Measurements from ENCODE around the gene PLXNA3.

The PLXNA3 gene

GRCh38 chrX:154458116-154458953 is at the start of gene PLXNA3:
TSS of gene PLXNA3 (plus strand) at chrX:154458281. CDS start at chrX:154460184, 1,903 bp downstream.
- no peak for DNase-seq (ENCODE audit: low spot score)

DNA sequence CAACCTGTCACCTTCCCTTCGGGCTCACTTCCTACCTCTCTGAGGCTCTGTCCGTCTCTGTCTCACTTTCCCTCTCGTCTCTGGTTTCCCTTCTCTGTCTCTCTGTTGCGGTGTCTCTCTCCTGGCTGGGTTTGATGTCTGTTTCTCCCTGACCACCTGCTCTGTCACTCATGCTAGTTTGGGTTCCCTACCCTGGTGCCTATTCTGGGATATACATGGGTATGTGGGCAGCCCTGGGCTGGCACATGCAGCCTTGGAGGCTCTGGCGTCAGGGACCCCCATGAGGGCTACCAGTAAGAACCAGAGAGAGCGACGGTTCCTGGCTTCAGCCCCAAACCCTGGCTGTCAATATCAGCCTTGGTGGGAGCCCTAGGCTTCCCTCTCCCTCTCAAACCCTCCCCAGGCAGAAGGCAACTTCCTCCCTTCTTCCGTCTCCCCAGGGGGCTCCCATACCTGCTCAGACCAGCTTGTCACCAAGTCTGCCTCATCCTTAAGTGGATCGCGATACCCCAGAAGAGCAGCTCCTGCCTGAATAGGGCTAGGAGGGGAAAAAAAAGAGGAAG is 49.3 kb upstream of the PLXNA3 start:
- DNase-seq (ENCODE audit: low spot score) = no peak

GRCh38 chrX:154409222-154409871 is 48.7 kb upstream of the PLXNA3 start, which contains the start of gene DNASE1L1:
TSS of gene DNASE1L1 (minus strand) at chrX:154409254. CDS start at chrX:154405568, 3,686 bp downstream.
- peak; percentile 69 for DNase-seq (ENCODE audit: low spot score)

GRCh38 chrX:154411981-154412340 is 46.1 kb upstream of the PLXNA3 start:
- peak; percentile 60 for DNase-seq (ENCODE audit: low spot score)

- DNase-seq (ENCODE audit: low spot score) = no peak
Measured at GRCh38 chrX:154412468-154412867, 45.6 kb upstream of the PLXNA3 start.

DNA sequence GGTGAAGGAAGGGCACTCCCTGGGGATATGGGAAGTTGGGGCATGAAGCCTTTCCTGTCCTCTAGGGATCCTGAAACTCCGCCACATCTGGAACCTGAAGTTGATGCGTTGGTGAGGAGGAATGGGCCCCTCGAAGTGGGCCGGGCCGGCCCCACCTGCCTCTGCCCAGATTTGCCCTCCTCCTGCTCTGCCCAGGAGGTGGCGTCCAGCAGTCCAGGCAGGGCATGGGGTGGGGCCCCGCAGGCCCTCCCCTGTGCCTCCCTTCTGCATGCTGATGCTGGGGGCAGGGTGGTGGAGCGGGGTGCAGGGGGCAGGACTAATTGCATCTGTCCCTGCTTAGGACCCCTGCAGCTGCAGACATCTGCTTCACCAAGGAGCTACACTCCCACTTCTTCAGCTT is 44.9 kb upstream of the PLXNA3 start:
- DNase-seq (ENCODE audit: low spot score) = no peak

- DNase-seq (ENCODE audit: low spot score) = no peak
Measured at GRCh38 chrX:154417157-154417556, 40.9 kb upstream of the PLXNA3 start.

- no peak for DNase-seq (ENCODE audit: low spot score)
Measured at GRCh38 chrX:154419189-154419588, 38.9 kb upstream of the PLXNA3 start.

DNA sequence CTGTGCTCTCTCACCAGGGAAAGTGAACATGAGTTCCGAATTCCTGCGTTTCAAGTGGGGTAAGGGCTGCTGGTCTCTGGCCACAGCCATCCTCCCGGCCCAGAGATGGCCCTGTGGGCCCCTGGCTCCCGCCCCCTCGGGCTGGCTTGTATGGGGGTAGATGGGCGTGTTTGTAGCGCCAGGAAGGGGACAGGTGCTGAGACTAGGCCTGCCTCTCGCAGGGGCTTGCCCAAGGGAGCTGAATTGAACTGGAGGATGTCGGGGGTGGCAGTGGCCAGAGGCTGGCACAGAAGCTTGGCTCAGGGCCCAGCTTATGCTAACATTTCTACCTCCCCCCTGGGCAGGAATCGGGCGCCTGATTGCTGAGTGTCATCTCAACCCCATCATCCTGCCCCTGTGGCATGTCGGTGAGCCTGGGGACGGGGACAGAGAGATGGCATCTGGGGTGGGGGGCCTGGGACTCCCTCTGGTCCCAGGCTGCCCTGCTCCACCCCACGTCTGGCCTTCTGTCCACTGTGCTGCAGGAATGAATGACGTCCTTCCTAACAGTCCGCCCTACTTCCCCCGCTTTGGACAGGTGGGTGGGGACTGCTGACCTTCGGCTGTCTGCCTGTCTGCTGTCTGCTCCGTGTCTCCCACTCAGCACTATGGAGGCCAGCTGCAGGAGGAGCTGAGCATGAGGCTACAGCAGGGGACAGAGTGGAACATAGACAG is 38.2 kb upstream of the PLXNA3 start:
- no peak for DNase-seq (ENCODE audit: low spot score)

DNA sequence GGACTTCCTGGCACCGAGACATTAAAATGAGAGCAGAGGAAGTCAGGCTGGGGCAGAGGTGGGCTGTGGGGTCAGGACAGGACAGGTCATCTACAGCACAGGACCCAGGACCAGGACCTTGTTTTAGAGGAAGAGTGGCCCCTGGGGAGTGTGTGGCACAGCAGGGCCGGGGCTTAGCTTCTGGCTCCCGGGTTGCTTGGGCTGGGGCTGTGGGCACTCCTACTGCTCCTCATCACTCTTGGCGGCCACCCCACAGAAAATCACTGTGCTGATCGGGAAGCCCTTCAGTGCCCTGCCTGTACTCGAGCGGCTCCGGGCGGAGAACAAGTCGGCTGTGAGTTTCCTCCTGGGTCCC is 37.7 kb upstream of the PLXNA3 start:
- DNase-seq (ENCODE audit: low spot score) = no peak

GRCh38 chrX:154426916-154427770 is 30.9 kb upstream of the PLXNA3 start:
- no peak for DNase-seq (ENCODE audit: low spot score)

DNA sequence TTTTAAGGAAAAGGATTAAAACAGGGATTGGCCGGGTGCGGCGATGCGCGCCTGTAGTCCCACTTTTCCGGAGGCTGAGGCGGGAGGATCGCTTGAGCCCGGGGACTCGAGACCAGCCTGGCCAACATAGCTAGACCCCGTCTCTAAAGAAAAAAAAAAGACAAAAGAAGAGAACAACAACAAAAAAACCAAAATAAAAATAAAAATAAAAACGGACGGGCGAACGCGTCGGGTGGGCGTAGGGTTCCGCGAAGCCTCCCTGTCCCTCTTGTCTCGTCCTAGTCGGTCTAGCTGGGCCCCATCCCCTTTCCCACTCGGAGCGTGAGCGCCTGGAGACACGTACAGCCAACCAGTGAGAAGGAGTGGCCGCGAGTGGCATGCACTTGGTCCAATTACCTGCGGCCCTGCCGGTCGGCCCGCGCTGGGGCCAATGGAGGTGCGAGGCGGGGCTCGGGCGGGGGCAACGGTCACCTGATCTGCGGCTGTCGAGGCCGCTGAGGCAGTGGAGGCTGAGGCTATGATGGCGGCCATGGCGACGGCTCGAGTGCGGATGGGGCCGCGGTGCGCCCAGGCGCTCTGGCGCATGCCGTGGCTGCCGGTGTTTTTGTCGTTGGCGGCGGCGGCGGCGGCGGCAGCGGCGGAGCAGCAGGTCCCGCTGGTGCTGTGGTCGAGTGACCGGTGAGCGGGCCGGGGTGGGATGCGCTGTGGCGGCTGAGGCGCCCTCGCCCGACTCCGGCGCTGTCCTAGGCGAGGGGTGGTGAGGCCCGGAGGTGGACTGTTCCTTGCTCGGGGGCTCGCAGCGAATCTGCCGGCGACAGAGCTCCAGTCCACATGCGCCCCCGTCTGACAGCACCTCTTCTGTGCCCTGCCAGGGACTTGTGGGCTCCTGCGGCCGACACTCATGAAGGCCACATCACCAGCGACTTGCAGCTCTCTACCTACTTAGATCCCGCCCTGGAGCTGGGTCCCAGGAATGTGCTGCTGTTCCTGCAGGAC is 29.6 kb upstream of the PLXNA3 start, which contains the start of gene ATP6AP1:
TSS of gene ATP6AP1 (plus strand) at position 502 of the 996 bp plus-strand sequence. CDS start at position 518, 16 bp downstream.
- peak; percentile 66 for DNase-seq (ENCODE audit: low spot score)

DNA sequence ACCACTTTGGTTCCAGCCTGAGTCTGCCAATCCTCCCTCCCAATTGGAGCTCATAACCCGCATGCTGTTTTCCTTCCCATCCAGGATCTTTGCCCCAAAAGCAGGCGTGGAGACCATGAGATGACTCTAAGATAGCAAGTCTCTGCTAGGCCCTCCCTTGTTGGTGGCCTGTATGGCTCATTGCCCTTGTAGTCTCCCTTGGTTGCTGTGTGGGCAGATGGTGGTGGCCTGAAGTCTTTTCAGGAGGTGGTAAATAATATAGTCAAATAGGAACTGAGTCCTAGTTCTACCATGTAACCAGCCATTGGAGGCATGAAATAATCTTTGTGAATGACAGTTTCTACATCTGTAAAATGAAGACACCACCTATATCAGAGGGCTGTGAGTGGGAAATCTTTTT is 28.4 kb upstream of the PLXNA3 start:
- DNase-seq (ENCODE audit: low spot score) = no peak

- no peak for DNase-seq (ENCODE audit: low spot score)
Measured at GRCh38 chrX:154430479-154430878, 27.6 kb upstream of the PLXNA3 start.

DNA sequence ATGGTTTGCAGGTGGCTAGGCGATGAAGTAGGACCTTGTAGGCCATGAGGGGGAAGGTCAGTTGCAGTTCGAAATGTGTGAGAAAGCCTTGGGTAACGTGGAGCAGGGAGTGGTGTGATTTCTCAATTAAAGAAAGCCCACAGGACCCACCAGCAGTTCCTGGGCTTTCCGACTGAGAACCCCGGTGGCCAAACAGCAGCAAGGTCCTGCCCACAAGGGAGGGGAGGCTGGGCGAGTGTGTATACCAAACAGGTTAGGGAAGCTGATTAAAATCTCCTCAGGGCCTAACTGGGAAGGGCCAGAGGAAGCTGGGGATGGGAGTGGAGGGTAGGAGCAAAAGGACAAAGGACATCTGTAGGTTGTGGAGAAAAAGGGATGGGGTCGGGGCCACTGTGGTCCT is 27.2 kb upstream of the PLXNA3 start:
- no peak for DNase-seq (ENCODE audit: low spot score)

DNA sequence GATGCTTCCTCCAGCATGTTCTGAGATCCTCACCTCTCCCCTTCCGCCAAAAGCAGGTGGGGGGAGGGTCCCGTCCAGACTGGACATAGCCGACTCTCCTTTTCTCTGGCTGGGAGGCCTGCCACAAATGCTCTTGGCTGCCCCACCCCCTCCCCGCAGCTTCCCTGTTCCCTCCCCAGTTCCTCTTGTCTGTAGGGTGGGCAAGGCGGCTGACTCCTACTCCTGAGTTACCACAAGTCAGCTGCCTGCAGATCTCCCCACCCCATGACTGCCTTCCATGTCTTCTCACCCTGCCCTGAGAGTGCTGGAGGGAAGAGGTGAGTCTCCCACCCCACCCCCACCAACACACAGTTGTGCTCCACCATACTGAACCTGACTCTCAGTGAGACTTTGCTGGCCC is 26.7 kb upstream of the PLXNA3 start:
- DNase-seq (ENCODE audit: low spot score) = no peak

DNA sequence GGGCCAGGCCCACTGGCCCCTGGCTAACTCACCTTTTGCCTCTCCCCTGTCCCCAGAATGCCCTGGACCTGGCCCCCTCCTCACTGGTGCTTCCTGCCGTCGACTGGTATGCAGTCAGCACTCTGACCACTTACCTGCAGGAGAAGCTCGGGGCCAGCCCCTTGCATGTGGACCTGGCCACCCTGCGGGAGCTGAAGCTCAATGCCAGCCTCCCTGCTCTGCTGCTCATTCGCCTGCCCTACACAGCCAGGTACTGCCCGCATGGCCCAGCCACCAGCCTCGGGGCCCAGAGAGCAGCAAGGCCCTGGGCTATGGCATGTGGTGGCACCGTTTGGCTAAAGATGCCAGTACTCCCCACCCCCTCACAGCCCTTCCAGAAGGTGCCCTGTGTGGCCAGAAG is 25.9 kb upstream of the PLXNA3 start:
- no peak for DNase-seq (ENCODE audit: low spot score)

- no peak for DNase-seq (ENCODE audit: low spot score)
Measured at GRCh38 chrX:154433605-154434004, 24.5 kb upstream of the PLXNA3 start.

- DNase-seq (ENCODE audit: low spot score) = no peak
Measured at GRCh38 chrX:154434394-154435168, 23.5 kb upstream of the PLXNA3 start.

Data from COLO829 (cell line).